DND-41 (cell line): Measurements from ENCODE around the gene IZUMO1.

Source experiments
- ATAC-seq: fragments of 200-7000 bp; cut with Tn5 transposase; 3 replicates; pipeline ENCODE4 v1.9.1; 2021; ENCODE audit warnings: low read depth; ENCODE audit not compliant: insufficient read depth
- DNase-seq: peaks from one replicate; pipeline ENCODE4 v3.0.0-alpha.2; 2020
- H2AFZ ChIP-seq: 2 replicates; pipeline ENCODE4 v1.6.0; 2012; ENCODE audit warnings: low read depth, low read length
- H3K27ac ChIP-seq: 2 replicates; pipeline ENCODE4 v1.5.1; 2012; ENCODE audit warnings: low read length, inconsistent platforms
- H3K27me3 ChIP-seq: fragments of 200-600 bp; sonication (generic); 2 replicates; pipeline ENCODE4 v1.6.0; 2012; ENCODE audit warnings: low read length, mild to moderate bottlenecking, inconsistent platforms; ENCODE audit not compliant: insufficient read depth, poor library complexity
- H3K36me3 ChIP-seq: 2 replicates; pipeline ENCODE4 v1.5.1; 2012; ENCODE audit warnings: low read length, inconsistent platforms; ENCODE audit not compliant: insufficient read depth
- H3K4me1 ChIP-seq: 2 replicates; pipeline ENCODE4 v1.5.1; 2012; ENCODE audit warnings: mild to moderate bottlenecking, low read length; ENCODE audit not compliant: insufficient read depth
- H3K4me2 ChIP-seq: 2 replicates; pipeline ENCODE4 v1.6.0; 2012; ENCODE audit warnings: mild to moderate bottlenecking, moderate library complexity, low read length, inconsistent platforms; ENCODE audit not compliant: insufficient read depth
- H3K4me3 ChIP-seq, 2 experiments: fragments of 200-600 bp in 1 of 2; shearing (Covaris generic) in 1 of 2; 2 replicates each; pipeline ENCODE4 v1.5.1; 2012 to 2016; ENCODE audit warnings: inconsistent platforms in 2 of 2, low read length in 2 of 2, mild to moderate bottlenecking in 2 of 2, low read depth in 1 of 2, moderate library complexity in 1 of 2
- H3K79me2 ChIP-seq: 2 replicates; pipeline ENCODE4 v1.6.0; 2012; ENCODE audit warnings: low read length, inconsistent platforms; ENCODE audit not compliant: insufficient read depth
- H3K9ac ChIP-seq: 2 replicates; pipeline ENCODE4 v1.6.0; 2012; ENCODE audit warnings: low read depth, mild to moderate bottlenecking, inconsistent platforms, low read length, moderate library complexity
- H3K9me3 ChIP-seq: 2 replicates; pipeline ENCODE4 v1.5.1; 2012; ENCODE audit warnings: low read length, moderate library complexity, mild to moderate bottlenecking, inconsistent platforms; ENCODE audit not compliant: insufficient read depth, severe bottlenecking
- H4K20me1 ChIP-seq: 2 replicates; pipeline ENCODE4 v1.6.0; 2012; ENCODE audit warnings: low read length; ENCODE audit not compliant: insufficient read depth
- CTCF ChIP-seq: IDR thresholded peaks from 2 replicates; pipeline ENCODE4 v1.5.1; 2012; ENCODE audit warnings: borderline replicate concordance, low read length, moderate library complexity, mild to moderate bottlenecking; ENCODE audit not compliant: poor library complexity, severe bottlenecking; ENCODE audit errors: extremely low read depth
- EZH2 ChIP-seq: IDR thresholded peaks from 3 replicates; pipeline ENCODE4 v1.6.1; 2012; ENCODE audit warnings: borderline replicate concordance, low read depth, mild to moderate bottlenecking, moderate library complexity, low read length, inconsistent platforms; ENCODE audit not compliant: severe bottlenecking

IZUMO1 gene

GRCh38 chr19:48752496-48753365 is 6.0 kb upstream of the IZUMO1 start, which contains the start of gene FUT1:
TSS of gene FUT1 (minus strand) at chr19:48752641. CDS start at chr19:48751281, 1,360 bp downstream.
- Histone ChIP-seq H3K9ac (no peak within 1 kb of the TSS), H3K4me3 (peak within 1 kb of the TSS in 1 of 2 experiments; percentile 27; a peak in 1 of 4 replicates), H2AFZ (peak within 1 kb of the TSS; percentile 19; the same call in 1 of the 2 replicates), H3K27ac (no peak within 1 kb of the TSS), H3K36me3 (no peaks in the 10 kb centered on the region), H4K20me1 (no peaks in the 10 kb centered on the region), H3K27me3 (peaks cover 16% of the 10 kb centered on the region), H3K79me2 (no peaks in the 10 kb centered on the region), H3K9me3 (no peaks in the 10 kb centered on the region), H3K4me2 (peak within 1 kb of the TSS; percentile 51; the same call in 1 of the 2 replicates), H3K4me1 (peaks cover 10% of the 10 kb centered on the region)
- DNase-seq (no peak), ATAC-seq (peak; percentile 34; the same call in 2 of the 3 replicates)
- TF ChIP-seq CTCF (no peak), EZH2 (no peak)

- Histone ChIP-seq H3K4me3 (peak overlapping the region in 1 of 2 experiments; percentile 27; a peak in 1 of 4 replicates), H3K36me3 (no peaks in the 10 kb centered on the region), H4K20me1 (no peaks in the 10 kb centered on the region), H2AFZ (peak overlapping the region; percentile 19; the same call in 1 of the 2 replicates), H3K9ac (no peak overlapping the region), H3K4me1 (peaks cover 10% of the 10 kb centered on the region), H3K9me3 (no peaks in the 10 kb centered on the region), H3K4me2 (peak overlapping the region; percentile 51; the same call in 1 of the 2 replicates), H3K27me3 (peaks cover 16% of the 10 kb centered on the region), H3K27ac (no peak overlapping the region), H3K79me2 (no peaks in the 10 kb centered on the region)
- TF ChIP-seq CTCF (no peak), EZH2 (no peak)
- peak; percentile 76 for ATAC-seq
- peak; percentile 49 for DNase-seq
Measured at GRCh38 chr19:48751845-48752495, 5.3 kb upstream of the IZUMO1 start.

- ATAC-seq, result no peak
- no peak overlapping the region for H3K27ac ChIP-seq
- no peak overlapping the region for H3K4me3 ChIP-seq
Measured at GRCh38 chr19:48750771-48751504, 4.2 kb upstream of the IZUMO1 start.

More at GRCh38 chr19:48750771-48751504, 4.2 kb upstream of the IZUMO1 start:
- no peak overlapping the region for H3K4me2 ChIP-seq
- H3K4me1 ChIP-seq, result peaks cover 10% of the 10 kb centered on the region
- H4K20me1 ChIP-seq, result no peaks in the 10 kb centered on the region
- H2AFZ ChIP-seq, result no peak overlapping the region
- H3K9me3 ChIP-seq, result no peaks in the 10 kb centered on the region
- no peak for DNase-seq
- TF ChIP-seq EZH2, result no peak
- no peak for TF ChIP-seq CTCF
- H3K36me3 ChIP-seq, result no peaks in the 10 kb centered on the region
- H3K79me2 ChIP-seq, result no peaks in the 10 kb centered on the region
- peaks cover 16% of the 10 kb centered on the region for H3K27me3 ChIP-seq
- H3K9ac ChIP-seq, result no peak overlapping the region
